SK-N-SH treated with all-trans-retinoic acid at 6 μM for 48 hours (cell line): ENCODE results near the gene C22orf39.

Source experiments
- ATAC-seq: fragments of 200-7000 bp; cut with Tn5 transposase; 3 replicates; pipeline ENCODE4 v1.9.1; 2020; ENCODE audit warnings: mild to moderate bottlenecking, moderate library complexity
- BACH2 ChIP-seq: fragments of 250-450 bp; sonication (Bioruptor Pico); IDR thresholded peaks from 2 replicates; pipeline ENCODE4 v1.9.0; 2021; ENCODE audit warnings: mild to moderate bottlenecking, borderline replicate concordance
- CREB5 ChIP-seq: fragments of 250-450 bp; sonication (Bioruptor Pico); IDR thresholded peaks from 2 replicates; pipeline ENCODE4 v1.5.1; 2020; ENCODE audit warnings: low read depth, mild to moderate bottlenecking, moderate library complexity
- CSDC2 ChIP-seq: fragments of 250-450 bp; sonication (Bioruptor Pico); IDR thresholded peaks from 2 replicates; pipeline ENCODE4 v1.5.0; 2020; ENCODE audit warnings: mild to moderate bottlenecking, moderate library complexity
- ESRRG ChIP-seq: fragments of 250-450 bp; sonication (Bioruptor Pico); IDR thresholded peaks from 2 replicates; pipeline ENCODE4 v1.6.1; 2021; ENCODE audit warnings: mild to moderate bottlenecking
- GLIS3 ChIP-seq: fragments of 250-450 bp; sonication (Bioruptor Pico); IDR thresholded peaks from 2 replicates; pipeline ENCODE4 v1.5.0; 2020; ENCODE audit warnings: mild to moderate bottlenecking, moderate library complexity
- ISL1 ChIP-seq: fragments of 250-450 bp; sonication (Bioruptor Pico); IDR thresholded peaks from 2 replicates; pipeline ENCODE4 v2.1.2; 2022; ENCODE audit warnings: mild to moderate bottlenecking, moderate library complexity
- OSR1 ChIP-seq: fragments of 250-450 bp; sonication (Bioruptor Pico); IDR thresholded peaks from 2 replicates; pipeline ENCODE4 v1.8.0; 2022; ENCODE audit warnings: moderate library complexity, mild to moderate bottlenecking, inconsistent platforms
- PPARA ChIP-seq: fragments of 250-450 bp; sonication (Bioruptor Pico); IDR thresholded peaks from 2 replicates; pipeline ENCODE4 v1.5.0; 2020; ENCODE audit warnings: mild to moderate bottlenecking, borderline replicate concordance
- RARB ChIP-seq: fragments of 250-450 bp; sonication (Bioruptor Pico); IDR thresholded peaks from 2 replicates; pipeline ENCODE4 v1.8.0; 2021; ENCODE audit warnings: mild to moderate bottlenecking, moderate library complexity
- SNAI2 ChIP-seq: fragments of 250-450 bp; sonication (Bioruptor Pico); IDR thresholded peaks from 2 replicates; pipeline ENCODE4 v1.5.0; 2020; ENCODE audit warnings: mild to moderate bottlenecking, moderate library complexity
- TCF4 ChIP-seq: fragments of 250-450 bp; sonication (Bioruptor Pico); IDR thresholded peaks from 2 replicates; pipeline ENCODE4 v1.8.0; 2021; ENCODE audit warnings: mild to moderate bottlenecking, moderate library complexity, borderline replicate concordance
- TOX ChIP-seq: fragments of 250-450 bp; sonication (Bioruptor Pico); IDR thresholded peaks from 2 replicates; pipeline ENCODE4 v1.8.0; 2021; ENCODE audit warnings: mild to moderate bottlenecking, moderate library complexity, borderline replicate concordance
- ZC3H10 ChIP-seq: fragments of 250-450 bp; sonication (Bioruptor Pico); IDR thresholded peaks from 2 replicates; pipeline ENCODE4 v1.5.1; 2021; ENCODE audit warnings: mild to moderate bottlenecking, moderate library complexity
- ZFP30 ChIP-seq: fragments of 450-650 bp; formaldehyde crosslinking; IDR thresholded peaks from 2 replicates; pipeline ENCODE4 v1.5.0; 2022; ENCODE audit warnings: mild to moderate bottlenecking, moderate library complexity
- ZNF565 ChIP-seq: fragments of 450-650 bp; formaldehyde crosslinking; conservative IDR thresholded peaks from 2 replicates; pipeline ENCODE4 v1.5.0; 2020; ENCODE audit warnings: low read depth, mild to moderate bottlenecking, moderate library complexity
- ZNF70 ChIP-seq: fragments of 450-650 bp; formaldehyde crosslinking; IDR thresholded peaks from 2 replicates; pipeline ENCODE4 v1.5.0; 2020; ENCODE audit warnings: mild to moderate bottlenecking, moderate library complexity
- ZNF8 ChIP-seq: fragments of 450-650 bp; formaldehyde crosslinking; IDR thresholded peaks from 2 replicates; pipeline ENCODE4 v1.5.0; 2020; ENCODE audit warnings: mild to moderate bottlenecking, moderate library complexity
- TF ChIP-seq, protein P1 (sequence below): fragments of 250-450 bp; sonication (Bioruptor Pico); IDR thresholded peaks from 2 replicates; pipeline ENCODE4 v1.5.0; 2020; ENCODE audit warnings: mild to moderate bottlenecking, moderate library complexity
- TF ChIP-seq, protein P2 (sequence below): fragments of 250-450 bp; sonication (Bioruptor Pico); IDR thresholded peaks from 2 replicates; pipeline ENCODE4 v1.8.0; 2020; ENCODE audit warnings: mild to moderate bottlenecking, moderate library complexity, borderline replicate concordance

C22orf39 gene

DNA sequence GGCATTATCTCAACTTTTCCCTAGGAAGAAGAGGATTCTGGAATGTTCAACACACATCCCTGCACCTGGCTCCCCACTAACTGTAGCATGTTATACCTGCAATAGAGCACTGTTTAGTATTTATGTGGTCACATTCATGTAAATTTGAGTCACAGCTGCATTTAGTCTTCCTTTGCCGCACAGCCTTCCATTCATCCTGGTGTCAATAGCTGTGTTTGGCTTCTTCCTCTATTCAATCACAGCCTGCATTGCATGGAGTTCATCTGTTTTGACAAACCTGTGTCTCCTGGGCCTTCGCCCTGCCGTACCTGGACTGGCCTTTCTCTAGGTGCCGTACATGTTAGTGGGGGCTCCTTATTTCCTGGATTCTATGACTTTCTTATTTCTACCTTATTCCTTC is 4.1 kb upstream of the C22orf39 start:
- no peak for ATAC-seq
- TF ChIP-seq RARB (CRISPR knock-in tag): no peak
- TF ChIP-seq GLIS3: no peak
- no peak for TF ChIP-seq ZNF565 (CRISPR knock-in tag)
- no peak for TF ChIP-seq TOX (CRISPR knock-in tag)
- no peak for TF ChIP-seq CSDC2 (CRISPR knock-in tag)
- no peak for TF ChIP-seq SNAI2 (CRISPR knock-in tag)
- TF ChIP-seq ESRRG (CRISPR knock-in tag): no peak
- TF ChIP-seq ZNF8: no peak
- TF ChIP-seq ZNF70: no peak
- TF ChIP-seq ZFP30 (CRISPR knock-in tag): no peak
- TF ChIP-seq, protein P1, sequence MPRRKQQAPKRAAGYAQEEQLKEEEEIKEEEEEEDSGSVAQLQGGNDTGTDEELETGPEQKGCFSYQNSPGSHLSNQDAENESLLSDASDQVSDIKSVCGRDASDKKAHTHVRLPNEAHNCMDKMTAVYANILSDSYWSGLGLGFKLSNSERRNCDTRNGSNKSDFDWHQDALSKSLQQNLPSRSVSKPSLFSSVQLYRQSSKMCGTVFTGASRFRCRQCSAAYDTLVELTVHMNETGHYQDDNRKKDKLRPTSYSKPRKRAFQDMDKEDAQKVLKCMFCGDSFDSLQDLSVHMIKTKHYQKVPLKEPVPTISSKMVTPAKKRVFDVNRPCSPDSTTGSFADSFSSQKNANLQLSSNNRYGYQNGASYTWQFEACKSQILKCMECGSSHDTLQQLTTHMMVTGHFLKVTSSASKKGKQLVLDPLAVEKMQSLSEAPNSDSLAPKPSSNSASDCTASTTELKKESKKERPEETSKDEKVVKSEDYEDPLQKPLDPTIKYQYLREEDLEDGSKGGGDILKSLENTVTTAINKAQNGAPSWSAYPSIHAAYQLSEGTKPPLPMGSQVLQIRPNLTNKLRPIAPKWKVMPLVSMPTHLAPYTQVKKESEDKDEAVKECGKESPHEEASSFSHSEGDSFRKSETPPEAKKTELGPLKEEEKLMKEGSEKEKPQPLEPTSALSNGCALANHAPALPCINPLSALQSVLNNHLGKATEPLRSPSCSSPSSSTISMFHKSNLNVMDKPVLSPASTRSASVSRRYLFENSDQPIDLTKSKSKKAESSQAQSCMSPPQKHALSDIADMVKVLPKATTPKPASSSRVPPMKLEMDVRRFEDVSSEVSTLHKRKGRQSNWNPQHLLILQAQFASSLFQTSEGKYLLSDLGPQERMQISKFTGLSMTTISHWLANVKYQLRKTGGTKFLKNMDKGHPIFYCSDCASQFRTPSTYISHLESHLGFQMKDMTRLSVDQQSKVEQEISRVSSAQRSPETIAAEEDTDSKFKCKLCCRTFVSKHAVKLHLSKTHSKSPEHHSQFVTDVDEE (CRISPR knock-in tag): no peak
- no peak for TF ChIP-seq ZC3H10
- no peak for TF ChIP-seq PPARA (CRISPR knock-in tag)
- TF ChIP-seq CREB5 (CRISPR knock-in tag): no peak
- no peak for TF ChIP-seq BACH2 (CRISPR knock-in tag)
- TF ChIP-seq, protein P2, sequence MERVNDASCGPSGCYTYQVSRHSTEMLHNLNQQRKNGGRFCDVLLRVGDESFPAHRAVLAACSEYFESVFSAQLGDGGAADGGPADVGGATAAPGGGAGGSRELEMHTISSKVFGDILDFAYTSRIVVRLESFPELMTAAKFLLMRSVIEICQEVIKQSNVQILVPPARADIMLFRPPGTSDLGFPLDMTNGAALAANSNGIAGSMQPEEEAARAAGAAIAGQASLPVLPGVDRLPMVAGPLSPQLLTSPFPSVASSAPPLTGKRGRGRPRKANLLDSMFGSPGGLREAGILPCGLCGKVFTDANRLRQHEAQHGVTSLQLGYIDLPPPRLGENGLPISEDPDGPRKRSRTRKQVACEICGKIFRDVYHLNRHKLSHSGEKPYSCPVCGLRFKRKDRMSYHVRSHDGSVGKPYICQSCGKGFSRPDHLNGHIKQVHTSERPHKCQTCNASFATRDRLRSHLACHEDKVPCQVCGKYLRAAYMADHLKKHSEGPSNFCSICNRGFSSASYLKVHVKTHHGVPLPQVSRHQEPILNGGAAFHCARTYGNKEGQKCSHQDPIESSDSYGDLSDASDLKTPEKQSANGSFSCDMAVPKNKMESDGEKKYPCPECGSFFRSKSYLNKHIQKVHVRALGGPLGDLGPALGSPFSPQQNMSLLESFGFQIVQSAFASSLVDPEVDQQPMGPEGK: no peak
- no peak for TF ChIP-seq TCF4 (CRISPR knock-in tag)

- ATAC-seq: no peak
- TF ChIP-seq CSDC2 (CRISPR knock-in tag) (no peak), TOX (CRISPR knock-in tag) (no peak), ZNF565 (CRISPR knock-in tag) (no peak), ESRRG (CRISPR knock-in tag) (no peak), OSR1 (no peak), ISL1 (CRISPR knock-in tag) (no peak), SNAI2 (CRISPR knock-in tag) (no peak)
- TF ChIP-seq, protein P1 (CRISPR knock-in tag): no peak
- TF ChIP-seq, protein P2: no peak
Measured at GRCh38 chr22:19450363-19451175, 3.1 kb upstream of the C22orf39 start.

- ATAC-seq: no peak
Measured at GRCh38 chr22:19449422-19449767, 1.9 kb upstream of the C22orf39 start.

More at GRCh38 chr22:19449422-19449767, 1.9 kb upstream of the C22orf39 start:
- TF ChIP-seq ZNF8 (no peak), SNAI2 (CRISPR knock-in tag) (no peak)
